Endometrial microvascular endothelial cells (primary cell): ENCODE measurements around the gene TMED1. TPM values are rescaled to one million over a fixed set of nuclear protein-coding genes. Genes with fewer than 3 reads are reported as not detected.
"Not testable (repeated sequence)": the region's sequence is repeated elsewhere in the genome, so short reads cannot be mapped to it uniquely, and the experiment has no call there.

Experiments
- in situ Hi-C: cut with HindIII; loops from 2 replicates; pipeline ENCODE4 v1.10.0; 2017; ENCODE audit warnings: low sequenced_read_pairs, low pct_unique_long_range_greater_than_20kb; ENCODE audit errors: inconsistent ontology term
- total RNA-seq: library from RNA; depleted of rRNA; stranded (reverse); fragments of >200 nt; gene quantifications from one replicate; pipeline ENCODE4 v1.2.3, GENCODE V29; 2015; ENCODE audit errors: inconsistent ontology term

TMED1 gene
- total RNA-seq, result 52.4 TPM

- in situ Hi-C loops, result no loop called here
Observed at GRCh38 chr19:10835754-10836478, at the start of gene TMED1. Gene TMED1 (minus strand): TSS chr19:10836212. CDS start chr19:10836191, 21 bp downstream.

GRCh38 chr19:10885201-10886169 is 49.5 kb upstream of the TMED1 start:
- in situ Hi-C loops, result loop anchor here (25.0 kb wide), 1 partner anchor 152 kb away; no protein-coding TSS in a partner anchor

DNA sequence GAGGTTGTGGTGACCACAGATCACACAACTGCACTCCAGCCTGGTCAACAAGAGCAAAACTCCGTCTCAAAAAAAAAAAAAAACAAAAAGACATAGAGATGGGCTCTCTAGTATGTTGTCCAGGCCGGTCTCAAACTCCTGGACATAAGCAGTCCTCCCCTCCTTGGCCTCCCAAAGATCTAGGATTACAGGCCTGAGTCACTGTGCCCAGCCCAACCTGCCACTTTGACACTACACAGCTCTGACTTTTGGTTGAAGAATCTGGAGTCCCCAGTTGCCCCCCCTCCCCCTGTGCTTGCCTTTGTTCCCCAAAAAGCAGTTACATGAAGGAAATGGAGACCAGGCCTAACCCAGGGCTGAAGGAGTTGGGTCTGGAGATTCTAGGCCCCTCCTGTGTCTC is 48.3 kb upstream of the TMED1 start:
- in situ Hi-C loops, result loop anchor here (25.0 kb wide), 1 partner anchor 153 kb away; no protein-coding TSS in a partner anchor

GRCh38 chr19:10882108-10882457 is 46.1 kb upstream of the TMED1 start:
- in situ Hi-C loops, result loop anchor here (25.0 kb wide), 1 partner anchor 155 kb away; no protein-coding TSS in a partner anchor

DNA sequence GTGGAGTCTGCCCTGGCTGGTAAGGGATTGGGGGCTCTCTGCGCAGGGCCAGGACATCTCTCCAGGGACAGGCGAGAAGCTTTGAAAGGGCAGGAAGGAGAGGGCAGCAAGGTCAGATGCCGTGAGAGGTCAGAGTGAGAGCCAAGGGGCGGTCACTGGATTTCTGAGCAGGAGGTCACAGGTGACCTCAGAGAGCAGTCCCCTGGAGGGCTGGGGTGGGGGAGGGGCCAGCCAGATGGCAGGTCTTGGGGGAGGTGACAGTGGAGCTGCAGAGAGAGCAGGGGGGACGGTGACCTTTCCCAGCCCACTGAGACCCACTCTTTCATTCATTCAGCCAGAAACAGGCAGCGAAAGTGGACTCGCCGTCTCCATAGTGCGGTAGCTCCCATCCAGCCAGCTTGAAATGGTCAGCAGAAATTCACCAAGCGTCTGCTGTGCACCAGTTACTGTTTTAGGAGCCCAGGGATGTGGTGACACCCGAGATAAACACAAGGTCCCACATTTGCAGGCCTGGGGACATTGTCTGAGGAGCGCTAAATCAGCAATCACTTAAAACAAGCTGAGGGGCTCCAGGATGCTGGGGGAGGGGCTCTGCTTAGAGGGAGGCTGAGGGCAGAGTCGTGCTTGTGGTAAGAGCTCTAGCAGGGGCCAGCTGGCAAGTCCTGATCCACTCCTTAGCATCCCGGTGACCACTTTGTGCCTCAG is 45.5 kb upstream of the TMED1 start:
- in situ Hi-C loops, result loop anchor here (25.0 kb wide), 1 partner anchor 156 kb away; no protein-coding TSS in a partner anchor

GRCh38 chr19:10878253-10878652 is 42.2 kb upstream of the TMED1 start:
- in situ Hi-C loops, result loop anchor here (25.0 kb wide), 1 partner anchor 159 kb away; no protein-coding TSS in a partner anchor

GRCh38 chr19:10877608-10878007 is 41.6 kb upstream of the TMED1 start:
- in situ Hi-C loops, result loop anchor here (25.0 kb wide), 1 partner anchor 160 kb away; no protein-coding TSS in a partner anchor

DNA sequence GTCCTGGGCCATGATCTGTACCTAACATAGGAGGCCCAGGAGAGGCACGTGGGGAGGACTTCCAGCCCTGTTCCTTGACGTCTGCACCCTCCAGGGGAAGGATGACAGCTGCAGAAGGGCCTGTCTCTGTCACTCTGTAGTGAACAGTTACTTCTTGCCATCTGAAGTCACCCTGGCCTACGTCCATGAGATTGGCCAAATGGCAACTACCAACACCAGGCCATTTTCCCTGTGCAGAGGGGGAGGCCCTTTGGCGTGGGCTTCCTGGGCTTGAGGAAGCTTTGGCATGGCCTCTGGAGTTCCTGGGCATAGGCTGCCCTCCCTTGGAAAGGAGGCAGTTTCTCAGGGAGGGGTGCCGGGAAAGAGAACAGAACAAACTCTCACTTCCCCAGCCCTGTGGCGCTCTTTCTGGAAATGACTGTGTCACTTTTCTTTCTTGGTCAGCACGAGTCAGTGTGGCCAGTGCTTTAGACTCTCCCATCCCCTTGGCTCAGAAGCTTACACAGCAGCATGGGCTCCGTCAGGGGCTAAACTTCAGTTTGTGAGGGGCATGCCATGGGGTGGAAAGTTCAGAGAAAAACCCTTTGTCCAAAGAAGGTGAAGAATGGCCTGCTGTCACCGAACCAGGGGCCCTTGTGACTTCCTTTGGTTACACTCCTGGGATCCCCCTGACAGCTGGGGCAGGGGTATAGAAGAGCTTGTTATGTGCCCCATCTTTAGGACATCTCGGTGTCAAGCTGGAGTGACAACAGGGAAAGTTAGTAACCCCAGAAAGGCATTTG is 40.6 kb upstream of the TMED1 start:
- in situ Hi-C loops, result loop anchor here (25.0 kb wide), 1 partner anchor 161 kb away; no protein-coding TSS in a partner anchor

- in situ Hi-C loops, result no loop called here
Observed at GRCh38 chr19:10874024-10874423, 38.0 kb upstream of the TMED1 start.

GRCh38 chr19:10872546-10873107 is 36.6 kb upstream of the TMED1 start:
- in situ Hi-C loops, result no loop called here

DNA sequence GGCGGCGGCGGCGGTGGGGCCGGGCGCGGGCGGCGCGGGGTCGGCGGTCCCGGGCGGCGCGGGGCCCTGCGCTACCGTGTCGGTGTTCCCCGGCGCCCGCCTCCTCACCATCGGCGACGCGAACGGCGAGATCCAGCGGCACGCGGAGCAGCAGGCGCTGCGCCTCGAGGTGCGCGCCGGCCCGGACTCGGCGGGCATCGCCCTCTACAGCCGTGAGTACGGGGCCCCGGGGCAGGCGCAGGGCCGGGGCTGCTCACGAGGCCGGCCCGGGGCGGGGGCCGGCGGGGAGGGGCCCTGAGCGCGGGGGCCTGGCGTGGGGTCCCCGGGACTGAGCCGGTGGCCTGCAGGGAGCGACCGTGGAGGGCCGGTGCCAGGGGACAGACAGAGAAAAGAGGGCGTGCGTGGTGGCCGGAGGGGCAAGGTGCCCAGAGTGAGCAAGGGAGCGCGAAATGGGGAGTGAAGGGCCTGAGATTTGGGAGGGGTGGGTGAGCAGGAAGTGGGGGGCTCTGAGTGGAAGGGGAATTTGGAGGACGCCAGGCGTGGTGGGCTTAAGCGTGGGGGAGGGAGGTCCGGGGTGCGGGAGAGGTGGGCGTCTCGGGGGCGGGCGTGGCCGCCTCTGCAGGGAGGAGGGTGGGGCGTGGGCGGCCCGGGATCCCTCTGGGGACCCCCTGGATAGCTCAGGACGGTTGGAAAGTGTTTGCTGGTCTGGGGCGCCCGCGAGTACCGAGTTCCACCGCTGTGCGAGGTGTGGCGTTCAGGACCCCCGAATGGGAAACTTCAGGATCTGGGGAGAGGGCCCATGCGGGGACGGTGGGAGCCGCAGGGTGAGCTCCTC is 35.9 kb upstream of the TMED1 start:
- in situ Hi-C loops, result no loop called here

DNA sequence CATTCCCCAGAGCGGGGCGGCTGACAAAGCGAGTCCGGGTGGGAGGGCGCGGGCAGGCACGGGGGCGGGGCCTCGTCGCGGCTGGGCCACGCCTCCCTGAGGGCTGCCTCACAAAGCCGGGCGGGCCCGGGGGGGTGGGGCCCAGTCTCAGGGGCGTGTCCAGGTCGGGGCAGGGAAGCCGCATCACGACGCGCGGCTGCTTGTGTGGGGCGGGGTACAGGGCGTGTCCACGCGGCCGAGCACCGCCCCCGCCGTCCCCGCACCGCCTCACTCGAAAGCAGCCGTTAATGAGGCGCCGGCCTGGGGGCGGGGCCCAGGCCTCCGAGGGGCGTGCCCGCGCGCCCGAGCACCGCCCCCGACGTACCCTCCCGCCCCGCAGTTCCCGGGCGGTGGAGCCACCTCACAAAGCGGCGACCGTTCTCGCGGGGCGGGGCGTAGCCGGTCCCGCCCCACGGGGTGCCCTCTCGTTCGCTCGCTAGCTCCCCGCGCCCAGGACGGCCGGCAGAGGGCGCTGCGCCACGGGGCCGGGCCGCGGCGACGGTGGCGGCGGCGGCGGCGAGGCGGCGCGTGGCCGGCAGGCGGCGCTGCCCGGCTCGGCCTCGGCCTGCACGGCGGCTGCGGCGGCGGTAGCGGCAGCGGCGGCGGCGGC is 35.1 kb upstream of the TMED1 start, which contains the start of gene CARM1:
CARM1 (plus strand) TSS at position 599 of the 649 bp plus-strand sequence. CDS start 150 bp downstream, outside the sequence.
- in situ Hi-C loops, result no loop called here

GRCh38 chr19:10870501-10870954 is 34.5 kb upstream of the TMED1 start:
- in situ Hi-C loops, result no loop called here

- in situ Hi-C loops, result not testable (repeated sequence)
Observed at GRCh38 chr19:10869872-10870311, 33.9 kb upstream of the TMED1 start.

DNA sequence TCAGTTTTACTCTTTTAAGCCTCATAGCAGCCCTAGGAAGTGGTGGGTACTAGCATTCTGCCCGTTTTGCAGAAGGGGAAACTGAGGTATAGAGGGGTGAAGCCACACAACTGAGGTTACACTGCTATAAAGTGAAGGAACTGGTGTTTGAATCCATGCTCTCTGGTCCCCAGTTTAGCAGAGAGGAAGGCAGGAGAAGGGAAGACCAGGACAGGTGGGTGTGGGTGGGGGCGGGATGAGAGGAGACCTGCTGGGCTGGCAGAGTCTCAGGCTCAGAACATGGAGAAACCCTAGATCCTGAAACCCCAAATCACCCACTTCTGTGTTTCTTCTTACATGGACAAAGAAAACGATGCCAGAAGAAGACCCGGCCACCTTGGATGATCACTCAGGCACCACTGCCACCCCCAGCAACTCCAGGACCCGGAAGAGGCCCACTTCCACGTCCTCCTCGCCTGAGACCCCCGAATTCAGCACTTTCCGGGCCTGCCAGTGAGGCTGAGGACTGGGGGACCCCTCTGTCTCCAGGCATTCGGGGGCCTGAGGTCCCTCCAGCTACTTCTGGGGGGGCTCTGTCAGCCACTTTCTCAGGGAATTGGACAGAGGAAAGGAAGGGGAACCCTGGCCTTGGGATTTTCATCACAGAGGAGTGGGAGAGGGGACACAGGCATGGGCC is 33.0 kb upstream of the TMED1 start:
- in situ Hi-C loops, result no loop called here

DNA sequence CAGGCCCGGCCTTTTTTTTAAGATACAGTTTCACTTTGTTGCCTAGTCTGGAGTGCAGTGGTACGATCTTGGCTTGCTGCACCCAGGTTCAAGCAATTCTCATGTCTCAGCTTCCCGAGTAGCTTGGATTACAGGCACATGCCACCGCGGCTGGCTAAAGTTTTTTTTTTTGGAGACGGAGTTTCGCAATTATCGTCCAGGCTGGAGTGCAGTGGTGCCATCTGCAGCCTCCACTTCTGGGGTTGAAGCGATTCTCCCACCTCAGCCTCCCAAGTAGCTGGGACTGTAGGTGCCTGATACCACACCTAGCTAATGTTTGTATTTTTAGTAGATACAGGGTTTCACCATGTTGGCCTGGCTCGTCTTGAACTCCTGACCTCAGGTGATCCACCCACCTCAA is 30.5 kb upstream of the TMED1 start:
- in situ Hi-C loops, result no loop called here
